Stimulated activated CD8-positive, alpha-beta memory T cell treated with anti-CD3 and anti-CD28 coated beads, Interleukin-7, amount 100 ng/mL, for 48 hours (primary cell): Measurements from ENCODE around the gene MAJIN.
A peak's percentile ranks its signal among the peaks of the same experiment; 100 is the strongest.
"Not testable (repeated sequence)": the region's sequence is repeated elsewhere in the genome, so short reads cannot be mapped to it uniquely, and the experiment has no call there.

Experiments
- DNase-seq, 2 donors: peaks; one replicate each; pipeline ENCODE4 v3.0.0-alpha.2; 2020; ENCODE audit warnings: low read depth in 1 of 2; ENCODE audit errors: extremely low read depth in 1 of 2

The MAJIN gene

GRCh38 chr11:64971421-64972233 lies at the start of gene MAJIN:
Gene MAJIN (minus strand): TSS chr11:64972108. CDS start chr11:64959405, 12,703 bp downstream.
- DNase-seq = peak; percentile 68 to 82

GRCh38 chr11:65021509-65021908 lies 49.6 kb upstream of the MAJIN start:
- DNase-seq = no peak

- DNase-seq = no peak
Observed at GRCh38 chr11:65021003-65021402, 49.1 kb upstream of the MAJIN start.

- no peak for DNase-seq
Observed at GRCh38 chr11:65019824-65020223, 47.9 kb upstream of the MAJIN start.

GRCh38 chr11:65017937-65018336 lies 46.0 kb upstream of the MAJIN start:
- DNase-seq = no peak

- no peak for DNase-seq
Observed at GRCh38 chr11:65016705-65017104, 44.8 kb upstream of the MAJIN start.

- peak in 1 of 2 donors; percentile 14 for DNase-seq
Observed at GRCh38 chr11:65014726-65015227, 42.9 kb upstream of the MAJIN start.

- peak; percentile 81 to 86 for DNase-seq
Observed at GRCh38 chr11:65013888-65014725, 42.2 kb upstream of the MAJIN start, which contains the start of gene ARL2. Gene ARL2 (plus strand): TSS chr11:65014160. CDS start chr11:65014208, 48 bp downstream.

GRCh38 chr11:65013130-65013887 lies 41.4 kb upstream of the MAJIN start:
- DNase-seq = peak; percentile 80 to 86

GRCh38 chr11:65008873-65009272 lies 37.0 kb upstream of the MAJIN start:
- no peak for DNase-seq

- no peak for DNase-seq
Observed at GRCh38 chr11:65008016-65008415, 36.1 kb upstream of the MAJIN start.

- not testable (repeated sequence) for DNase-seq
Observed at GRCh38 chr11:65003968-65004367, 32.1 kb upstream of the MAJIN start.

GRCh38 chr11:65003282-65003681 lies 31.4 kb upstream of the MAJIN start:
- no peak for DNase-seq

GRCh38 chr11:65002706-65003105 lies 30.8 kb upstream of the MAJIN start:
- no peak for DNase-seq

- no peak for DNase-seq
Observed at GRCh38 chr11:64999478-64999877, 27.6 kb upstream of the MAJIN start.

- DNase-seq = no peak
Observed at GRCh38 chr11:64998690-64999431, 27.0 kb upstream of the MAJIN start.

GRCh38 chr11:64998141-64998540 lies 26.2 kb upstream of the MAJIN start:
- no peak for DNase-seq

GRCh38 chr11:64996710-64997380 lies 24.9 kb upstream of the MAJIN start, which contains the start of gene BATF2:
Gene BATF2 (minus strand): TSS chr11:64996971. CDS start chr11:64996914, 57 bp downstream.
- DNase-seq = no peak

GRCh38 chr11:64996327-64996709 lies 24.4 kb upstream of the MAJIN start:
- no peak for DNase-seq
